ENCODE results near the gene CYP26C1.

CYP26C1 gene

GRCh38 chr10:93062514-93063143 lies 2.0 kb downstream of the CYP26C1 start:
- peaks cover 23% of the 10 kb centered on the region for H3K36me3 Mint-ChIP-seq (ENCODE audit: low read depth)
- TF ChIP-seq CTCF (IDR thresholded peaks at IDR 0.05) = peak; percentile 61

GRCh38 chr10:93063144-93063976 lies 2.8 kb downstream of the CYP26C1 start:
- Mint-ChIP-seq H3K27ac (no peak overlapping the region), H3K4me3 (peak overlapping the region; percentile 52), H3K36me3 (ENCODE audit: low read depth) (peaks cover 17% of the 10 kb centered on the region), H3K9me3 (peaks cover 21% of the 10 kb centered on the region), H3K4me1 (peaks cover 17% of the 10 kb centered on the region), H3K27me3 (ENCODE audit: low read depth, poor library complexity) (peaks cover 98% of the 10 kb centered on the region)
- no peak for TF ChIP-seq CTCF (IDR thresholded peaks at IDR 0.05)
- DNase-seq = no peak

More at GRCh38 chr10:93062514-93063143, 2.0 kb downstream of the CYP26C1 start:
- H3K4me1 Mint-ChIP-seq = peaks cover 10% of the 10 kb centered on the region
- H3K27ac Mint-ChIP-seq = no peak overlapping the region
- peak; percentile 69 for DNase-seq
- peak overlapping the region; percentile 78 for H3K4me3 Mint-ChIP-seq
- H3K9me3 Mint-ChIP-seq = peaks cover 26% of the 10 kb centered on the region
- peaks cover 98% of the 10 kb centered on the region for H3K27me3 Mint-ChIP-seq (ENCODE audit: low read depth, poor library complexity)

GRCh38 chr10:93063977-93064660 lies 3.5 kb downstream of the CYP26C1 start:
- Mint-ChIP-seq H3K4me3 (peak overlapping the region; percentile 52), H3K36me3 (ENCODE audit: low read depth) (peaks cover 10% of the 10 kb centered on the region)

GRCh38 chr10:93064874-93065660 lies 4.5 kb downstream of the CYP26C1 start:
- H3K36me3 Mint-ChIP-seq (ENCODE audit: low read depth) = peaks cover under 1% of the 10 kb centered on the region

More at GRCh38 chr10:93063977-93064660, 3.5 kb downstream of the CYP26C1 start:
- H3K27me3 Mint-ChIP-seq (ENCODE audit: low read depth, poor library complexity) = peaks cover 98% of the 10 kb centered on the region
- peaks cover 25% of the 10 kb centered on the region for H3K4me1 Mint-ChIP-seq
- peaks cover 16% of the 10 kb centered on the region for H3K9me3 Mint-ChIP-seq
- TF ChIP-seq CTCF (IDR thresholded peaks at IDR 0.05) = no peak
- H3K27ac Mint-ChIP-seq = no peak overlapping the region
- no peak for DNase-seq

More at GRCh38 chr10:93064874-93065660, 4.5 kb downstream of the CYP26C1 start:
- peaks cover 30% of the 10 kb centered on the region for H3K4me1 Mint-ChIP-seq
- TF ChIP-seq CTCF (IDR thresholded peaks at IDR 0.05) = no peak
- peaks cover 98% of the 10 kb centered on the region for H3K27me3 Mint-ChIP-seq (ENCODE audit: low read depth, poor library complexity)
- H3K27ac Mint-ChIP-seq = no peak overlapping the region
- peak overlapping the region; percentile 73 for H3K4me3 Mint-ChIP-seq
- peaks cover 6% of the 10 kb centered on the region for H3K9me3 Mint-ChIP-seq
- DNase-seq = no peak

Data from nephron progenitor cell (in vitro differentiated cells).